Activated CD4-positive, alpha-beta T cell treated with anti-CD3 and anti-CD28 coated beads for 48 hours (primary cell): Measurements from ENCODE around the gene RNPEPL1.
"Not testable (repeated sequence)": the region's sequence is repeated elsewhere in the genome, so short reads cannot be mapped to it uniquely, and the experiment has no call there.

Source experiments
- DNase-seq: peaks from one replicate; pipeline ENCODE4 v3.0.0-alpha.2; 2020

Gene RNPEPL1

DNA sequence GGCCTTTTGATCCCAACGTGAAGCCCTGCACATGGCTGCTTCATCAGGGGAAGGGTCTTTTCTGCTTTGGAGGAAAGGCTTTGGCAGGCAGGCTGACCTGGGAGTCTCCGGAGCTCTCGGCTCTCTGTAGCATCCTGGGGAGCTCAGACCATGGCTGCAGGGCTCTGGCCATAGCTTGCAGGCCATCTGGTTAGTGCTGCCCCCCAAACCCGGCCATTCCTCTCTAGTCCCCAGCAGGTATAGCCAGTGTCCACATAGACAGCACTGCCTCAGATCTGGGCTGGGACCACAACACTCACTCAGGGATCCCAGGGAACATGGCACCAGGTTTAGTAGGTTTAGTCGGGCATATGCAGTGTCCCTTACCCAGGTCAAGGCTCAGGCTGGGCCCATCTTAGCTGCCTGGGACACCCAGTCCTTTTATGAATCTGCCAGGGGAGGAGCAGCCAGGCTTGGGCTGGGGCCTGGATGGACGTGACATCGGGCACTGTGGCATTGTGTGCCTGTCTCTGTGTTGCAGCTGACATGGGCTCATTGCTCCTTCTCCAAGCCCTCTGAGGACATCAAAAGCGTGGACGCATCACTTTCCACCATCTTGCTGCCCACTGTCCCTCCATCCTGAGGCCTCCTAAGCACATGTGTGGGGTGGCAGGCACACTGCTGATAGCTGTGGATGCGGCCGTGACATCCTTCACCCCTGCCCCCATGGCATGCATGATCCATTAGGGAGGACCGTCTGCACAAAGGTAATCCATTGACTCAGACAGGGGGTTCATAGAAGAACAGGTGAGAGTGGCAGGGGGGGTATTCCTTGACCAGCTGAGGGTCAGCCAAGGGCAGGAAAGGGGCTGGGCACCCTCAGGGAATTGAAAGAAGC, 37.8 kb downstream of the RNPEPL1 start:
- DNase-seq: no peak

DNA sequence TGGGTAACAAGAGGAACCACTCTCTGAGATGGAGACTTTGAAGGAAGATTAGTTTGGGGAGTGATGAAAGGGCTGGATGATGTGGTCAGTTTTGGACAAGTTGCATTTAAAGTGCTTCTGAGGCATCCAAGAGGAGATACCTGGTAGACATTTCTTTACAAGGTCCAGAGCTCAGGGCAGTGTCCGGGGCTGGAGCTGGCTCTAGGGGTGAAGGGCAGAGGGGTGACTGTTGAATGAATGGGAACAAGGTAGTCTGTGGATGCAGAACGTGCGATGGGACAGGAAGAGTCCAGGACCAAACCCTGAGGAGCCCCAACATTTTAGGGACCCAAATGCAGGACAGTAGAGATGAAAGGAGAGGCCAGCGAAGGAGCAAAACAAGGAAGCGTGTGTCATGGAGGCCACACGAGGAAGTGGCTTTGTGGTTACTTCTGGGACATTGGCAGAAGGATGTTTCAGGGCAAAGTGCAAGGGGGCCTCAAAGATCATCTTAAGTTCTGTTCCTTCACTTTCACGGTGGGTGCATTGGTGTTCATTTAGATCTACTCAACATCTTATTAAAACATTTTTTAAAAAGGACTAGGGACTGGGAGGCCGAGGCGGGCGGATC, 43.4 kb downstream of the RNPEPL1 start:
- DNase-seq: no peak

DNA sequence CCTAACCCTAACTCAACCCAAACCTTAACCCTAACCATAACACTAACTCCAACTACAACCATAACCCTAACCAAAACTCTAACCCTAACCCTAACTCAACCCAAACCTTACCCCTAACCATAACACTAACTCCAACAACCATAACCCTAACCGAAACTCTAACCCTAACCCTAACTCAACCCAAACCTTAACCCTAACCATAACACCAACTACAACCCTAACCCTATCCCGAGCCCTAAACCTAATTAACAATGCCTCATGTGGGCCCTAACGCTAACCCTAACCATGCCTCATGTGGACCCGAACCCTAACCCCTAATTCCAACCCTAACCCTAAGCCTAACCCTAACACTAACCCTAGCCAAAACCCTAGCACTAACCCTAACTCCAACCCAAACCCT, 45.5 kb downstream of the RNPEPL1 start:
- DNase-seq: no peak

DNA sequence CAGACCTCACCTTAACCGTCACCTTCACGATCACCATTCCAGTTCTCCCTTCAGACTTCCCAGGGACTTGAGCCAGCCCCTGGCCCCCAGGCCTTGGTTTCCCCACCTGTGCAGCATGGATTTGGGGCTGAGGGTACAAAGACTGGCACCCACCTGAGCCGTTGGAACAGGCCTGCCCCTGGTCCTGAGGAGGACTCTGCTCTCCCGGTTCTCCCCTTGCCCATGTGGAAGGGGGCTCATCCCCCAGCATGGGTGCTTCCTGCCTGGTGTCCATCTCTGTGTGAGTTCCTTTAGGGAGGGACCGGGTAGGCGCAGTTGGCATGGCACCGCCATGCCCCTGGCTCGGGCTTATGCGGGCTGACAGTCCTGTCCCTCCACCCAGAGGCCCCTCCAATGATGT, 46.1 kb downstream of the RNPEPL1 start:
- no peak for DNase-seq

DNA sequence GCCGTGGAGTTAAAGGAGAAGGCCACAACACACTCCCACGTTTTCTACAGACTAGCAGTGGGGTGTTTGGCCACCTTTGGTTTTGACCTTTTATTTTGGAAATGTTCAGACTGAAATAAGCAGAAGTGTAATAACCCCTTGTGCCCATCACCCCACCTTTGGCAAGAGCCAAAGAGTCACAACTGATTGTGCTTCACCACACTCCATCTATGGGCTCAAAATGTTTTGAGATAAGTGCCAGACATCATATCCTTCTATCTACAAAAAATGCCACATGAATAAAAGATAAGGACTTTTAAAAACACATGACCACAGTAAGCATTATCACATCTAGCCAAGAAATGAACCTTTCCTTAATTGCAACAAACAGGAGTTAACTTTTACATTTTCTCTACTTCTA, 47.1 kb downstream of the RNPEPL1 start:
- no peak for DNase-seq

DNA sequence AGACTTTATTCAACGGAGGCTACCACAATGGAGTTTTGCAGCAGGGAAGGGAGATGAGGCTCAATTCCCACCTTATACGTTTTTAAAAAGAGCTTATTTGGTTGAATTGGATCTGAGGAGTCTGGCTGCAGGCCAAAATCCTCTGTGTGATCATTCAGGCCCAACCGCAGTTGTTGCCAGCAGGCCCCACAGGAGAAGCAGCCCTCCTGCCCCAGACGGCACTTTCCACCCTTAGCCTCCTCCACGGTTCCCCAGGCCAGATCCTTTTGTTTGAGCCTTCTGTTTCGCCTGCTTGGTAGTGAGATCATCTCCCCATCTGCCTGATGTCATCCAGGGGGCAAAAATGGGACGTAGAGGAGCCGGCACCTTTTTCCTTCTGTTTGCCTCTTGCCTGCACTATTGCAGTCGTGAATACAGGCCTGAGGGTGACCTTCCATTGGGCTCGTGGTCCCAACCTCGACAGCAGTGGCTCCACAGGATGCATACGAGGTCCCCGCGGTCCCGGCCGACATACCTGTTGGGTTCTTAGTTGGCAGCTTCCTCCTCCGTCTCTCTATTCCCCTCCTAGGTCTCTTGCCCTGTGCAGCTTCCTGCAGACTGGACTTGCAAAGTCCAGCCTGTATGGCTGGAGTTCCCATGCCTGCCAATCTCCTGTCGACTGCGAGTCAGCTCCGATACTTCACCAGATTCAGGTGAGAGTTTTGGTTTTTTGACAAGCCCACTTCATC, 47.7 kb downstream of the RNPEPL1 start:
- no peak for DNase-seq

DNA sequence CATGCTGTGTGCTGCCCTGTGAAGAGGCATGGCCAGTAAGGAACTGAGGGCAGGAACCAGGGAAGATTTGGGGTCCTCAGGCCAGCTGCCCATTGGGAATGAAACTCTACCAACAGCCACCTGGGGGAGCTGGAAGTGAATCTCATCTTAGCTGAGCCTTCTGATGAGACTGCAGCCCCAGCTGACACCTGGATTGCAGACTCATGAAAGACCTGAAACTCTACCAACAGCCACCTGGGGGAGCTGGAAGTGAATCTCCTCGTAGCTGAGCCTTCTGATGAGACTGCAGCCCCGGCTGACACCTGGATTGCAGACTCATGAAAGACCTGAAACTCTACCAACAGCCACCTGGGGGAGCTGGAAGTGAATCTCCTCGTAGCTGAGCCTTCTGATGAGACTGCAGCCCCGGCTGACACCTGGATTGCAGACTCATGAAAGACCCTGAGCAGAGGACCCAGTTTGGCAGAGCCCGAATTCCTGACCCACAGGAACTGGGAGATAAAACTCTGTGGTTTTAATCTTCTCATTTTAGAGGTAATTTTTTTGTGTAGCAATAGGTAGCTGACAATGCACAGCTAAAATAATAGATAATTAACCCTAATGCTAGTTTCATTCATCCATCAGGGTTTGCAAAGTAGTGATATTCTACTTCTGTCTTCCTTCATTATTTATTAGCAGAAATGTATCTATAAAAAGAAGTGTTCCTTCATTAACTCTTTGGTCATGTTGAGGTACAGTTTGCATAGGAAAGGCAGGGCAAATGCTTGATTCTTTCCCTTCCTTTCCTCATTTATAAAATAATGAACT, 48.8 kb downstream of the RNPEPL1 start:
- not testable (repeated sequence) for DNase-seq

DNA sequence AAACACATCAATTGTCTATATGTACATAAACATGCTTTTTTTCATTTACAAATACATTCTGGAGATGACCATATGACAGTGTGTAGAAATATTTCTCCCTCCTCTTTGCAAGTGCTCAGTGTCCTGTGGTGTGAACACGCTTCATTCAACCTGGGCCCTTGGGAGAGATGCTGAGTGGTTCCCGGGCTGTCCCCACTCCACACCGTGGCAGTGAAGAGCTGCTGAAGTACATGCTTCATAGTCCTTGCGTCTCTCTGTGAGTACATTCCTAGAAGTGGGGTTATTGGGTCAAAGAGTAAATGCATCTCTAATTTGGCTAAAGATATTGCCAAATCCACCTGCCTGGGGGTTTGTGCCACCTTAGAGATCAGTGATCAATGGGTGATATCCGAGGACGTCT, 50.5 kb downstream of the RNPEPL1 start:
- no peak for DNase-seq

DNA sequence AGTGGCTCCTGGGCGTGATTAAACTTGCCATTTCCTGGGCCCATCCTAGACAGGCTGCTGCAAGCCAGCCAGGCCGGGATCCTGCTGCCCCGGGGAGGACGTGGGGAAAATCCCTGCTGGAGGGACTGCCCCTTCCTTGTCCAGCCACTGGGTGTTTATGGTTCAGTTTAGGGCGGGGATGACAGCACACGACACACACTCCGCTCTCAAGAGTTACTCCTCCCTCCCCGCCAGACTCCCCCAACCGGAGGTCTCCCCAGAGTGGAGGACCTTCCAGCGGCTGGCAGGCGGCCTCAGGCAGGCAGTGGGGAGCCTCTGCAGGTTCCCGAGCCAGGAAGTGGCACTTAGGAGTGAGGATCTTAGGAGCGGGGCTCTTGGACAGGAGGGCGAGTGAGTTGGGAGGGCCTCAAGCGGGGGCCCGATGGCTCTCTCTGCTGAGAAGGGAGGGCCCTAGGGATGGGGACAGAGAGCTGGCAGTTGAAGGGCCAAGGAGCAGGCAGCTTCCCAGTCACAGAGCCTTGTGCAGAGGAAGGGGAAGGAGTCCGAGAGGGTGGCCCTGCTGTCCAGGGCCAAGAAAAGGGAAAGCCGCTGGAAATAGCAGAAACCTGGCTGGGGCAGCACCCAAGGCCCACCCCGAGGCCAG, 51.3 kb downstream of the RNPEPL1 start:
- DNase-seq: no peak

DNA sequence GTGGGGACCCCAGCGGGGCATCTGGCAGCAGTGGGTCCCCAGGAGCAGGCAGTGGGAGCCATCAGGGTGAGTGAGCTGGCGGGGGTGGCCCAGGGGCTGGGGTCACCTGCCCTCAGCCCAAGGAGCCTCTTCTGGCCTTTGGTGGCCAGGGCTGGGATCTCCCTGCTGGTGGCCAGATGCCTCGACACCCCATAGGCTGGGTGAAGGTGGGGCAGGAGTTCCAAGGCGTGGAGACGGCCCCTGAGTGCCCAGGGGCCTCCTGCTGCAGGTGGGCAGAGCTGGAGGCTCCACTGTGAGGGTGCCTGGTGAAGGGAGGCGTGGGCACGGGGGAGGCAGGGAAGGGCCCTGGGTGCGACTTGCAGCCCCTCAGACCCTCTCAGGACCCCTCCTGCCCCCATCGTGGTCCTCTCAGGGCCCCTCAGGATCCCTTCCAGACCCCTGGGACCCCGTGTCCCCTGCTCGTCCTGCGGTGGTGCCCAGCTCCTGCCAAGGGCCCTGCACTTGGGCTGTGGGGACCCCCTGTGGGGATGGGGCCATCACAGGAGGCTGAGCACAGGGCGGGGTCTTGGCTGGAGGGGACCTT, 52.0 kb downstream of the RNPEPL1 start:
- no peak for DNase-seq

DNA sequence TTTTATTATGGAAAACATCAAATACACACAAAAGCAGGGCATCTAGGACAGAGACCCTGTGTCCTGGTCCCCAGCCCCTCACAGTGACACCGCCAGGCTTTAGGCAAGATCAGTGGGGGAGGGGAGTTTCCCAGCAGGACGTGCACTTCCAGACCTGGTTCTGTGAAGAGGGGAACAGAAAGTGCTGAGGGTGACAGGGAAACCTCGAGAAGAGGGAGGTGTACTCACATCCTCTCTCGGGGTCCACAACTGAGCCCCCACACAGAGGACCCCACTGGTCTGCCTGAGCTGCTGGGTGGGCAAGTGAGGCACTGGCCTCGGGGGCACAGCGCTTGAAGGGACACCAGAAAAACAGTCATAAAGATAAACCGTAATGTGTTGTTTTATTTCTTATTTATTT, 52.6 kb downstream of the RNPEPL1 start:
- DNase-seq: no peak

DNA sequence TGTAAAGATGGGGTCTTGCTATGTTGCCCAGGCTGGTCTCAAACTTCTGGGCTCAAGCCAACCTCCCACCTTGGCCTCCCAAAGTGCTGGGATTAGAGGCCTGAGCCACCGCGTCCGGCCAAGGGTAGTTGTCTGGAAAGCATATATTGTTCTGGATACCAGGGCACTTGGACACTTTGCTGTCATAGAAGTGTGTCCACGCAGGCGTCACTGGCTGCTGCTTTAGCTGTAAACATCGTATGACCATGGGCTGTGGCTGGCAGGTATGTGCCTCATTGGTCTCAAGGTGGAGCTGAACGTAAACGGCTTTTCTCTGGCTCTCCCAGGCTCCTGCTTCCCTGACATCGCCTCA, 53.8 kb downstream of the RNPEPL1 start:
- peak; percentile 23 for DNase-seq

DNA sequence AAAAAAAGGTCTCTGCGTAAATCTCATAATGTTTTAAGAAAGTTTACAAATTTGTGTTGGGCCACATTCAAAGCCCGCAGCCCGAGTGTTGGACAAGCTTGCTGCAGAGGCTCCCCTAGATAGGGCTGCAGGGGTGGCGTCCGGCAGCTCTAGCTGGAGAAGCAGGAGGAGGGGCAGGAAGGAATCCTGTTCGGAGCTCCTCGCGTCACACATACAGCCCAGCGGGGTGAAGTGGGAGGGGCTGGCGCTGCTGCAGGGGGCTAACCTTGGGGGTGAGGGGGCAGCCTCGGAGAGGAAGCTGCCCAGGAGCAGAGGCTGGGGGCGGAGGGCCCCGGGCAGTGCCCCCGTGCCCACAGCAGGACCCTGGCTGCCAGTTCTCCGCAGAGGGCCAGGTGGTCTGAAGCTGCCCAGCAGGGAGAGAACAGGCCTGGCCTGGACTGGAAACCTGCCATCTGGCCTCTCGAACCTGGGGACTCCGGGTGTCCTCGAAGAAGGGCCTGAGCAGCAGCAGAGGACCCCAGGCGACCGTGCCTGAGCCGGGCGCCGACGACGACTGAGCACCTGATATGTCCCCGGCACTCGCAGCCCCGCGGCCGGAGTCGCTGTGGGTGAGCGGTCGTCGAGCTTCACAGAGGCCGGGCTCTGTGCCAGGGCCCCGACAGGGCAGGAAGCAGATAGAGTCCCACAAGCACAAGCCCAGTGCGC, 54.4 kb downstream of the RNPEPL1 start:
- peak; percentile 66 for DNase-seq

DNA sequence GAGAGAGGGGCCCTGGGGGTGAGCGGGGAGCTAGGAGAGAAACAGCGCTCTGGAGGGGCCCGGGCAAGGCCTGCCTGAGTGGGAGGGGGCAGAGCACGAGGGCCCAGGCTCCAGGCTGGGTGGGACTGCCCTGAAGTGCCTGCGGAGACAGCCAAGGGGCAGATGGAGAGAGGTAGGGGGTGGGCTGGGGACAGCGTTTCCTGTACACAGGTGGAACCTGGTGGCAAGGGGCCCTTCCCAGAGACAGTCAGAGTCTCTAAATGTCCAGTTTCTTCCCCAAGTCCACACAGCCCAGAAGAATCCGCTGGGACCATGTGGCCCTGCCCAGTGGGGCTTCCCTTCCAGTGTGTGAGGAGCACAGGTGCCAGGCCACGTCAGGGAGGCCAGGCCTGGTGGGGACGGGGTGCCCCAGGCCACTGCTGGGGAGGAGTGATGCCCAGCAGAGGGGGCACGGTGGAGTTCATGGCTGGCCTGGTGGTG, 55.3 kb downstream of the RNPEPL1 start:
- DNase-seq: peak; percentile 20

DNA sequence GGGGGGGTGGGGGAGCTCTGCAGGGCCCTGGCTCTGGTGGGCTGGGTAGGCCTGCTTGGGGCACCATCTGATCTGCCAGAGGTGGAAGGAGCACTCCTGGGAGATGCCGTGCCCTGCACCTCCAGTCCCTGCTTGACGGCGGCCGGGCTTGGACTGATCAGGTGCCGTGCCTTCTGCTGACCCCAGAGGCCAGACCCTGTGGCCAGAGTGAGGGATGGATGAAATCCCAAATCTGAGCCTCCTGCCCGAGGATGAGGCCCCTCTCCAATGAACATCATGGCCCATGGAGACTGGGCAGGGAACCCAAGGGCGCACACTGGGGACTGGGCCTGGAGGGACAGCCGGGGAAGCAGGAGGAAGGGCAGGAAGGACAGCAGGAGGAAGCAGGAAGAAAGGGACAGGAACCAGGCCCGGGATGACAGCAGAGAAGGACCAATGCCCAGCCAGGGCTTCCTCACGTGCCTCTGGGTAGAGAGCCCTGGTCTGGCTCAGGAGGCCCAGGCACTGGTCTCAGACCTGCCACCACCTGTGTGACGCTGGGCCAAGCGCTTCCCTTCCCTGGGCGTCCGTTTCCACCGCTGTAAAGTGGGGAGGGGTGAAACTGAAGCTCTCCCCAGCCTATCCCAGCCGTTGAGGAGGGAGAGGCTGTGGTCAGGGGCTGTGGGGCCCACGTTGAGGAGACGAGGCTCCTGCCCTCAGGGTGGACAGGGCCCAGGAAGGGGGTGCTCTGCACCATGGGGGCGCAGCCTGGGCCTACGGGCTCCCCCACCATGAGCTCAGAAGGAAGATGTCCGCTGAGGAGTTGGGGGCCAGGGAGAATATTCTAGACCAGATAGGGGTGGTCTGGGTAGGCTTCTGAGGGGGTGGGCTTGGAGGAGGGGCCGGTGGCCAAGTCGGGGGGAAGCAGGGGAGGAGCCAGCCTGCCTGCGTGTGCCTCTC, 56.0 kb downstream of the RNPEPL1 start:
- peak; percentile 26 for DNase-seq

DNA sequence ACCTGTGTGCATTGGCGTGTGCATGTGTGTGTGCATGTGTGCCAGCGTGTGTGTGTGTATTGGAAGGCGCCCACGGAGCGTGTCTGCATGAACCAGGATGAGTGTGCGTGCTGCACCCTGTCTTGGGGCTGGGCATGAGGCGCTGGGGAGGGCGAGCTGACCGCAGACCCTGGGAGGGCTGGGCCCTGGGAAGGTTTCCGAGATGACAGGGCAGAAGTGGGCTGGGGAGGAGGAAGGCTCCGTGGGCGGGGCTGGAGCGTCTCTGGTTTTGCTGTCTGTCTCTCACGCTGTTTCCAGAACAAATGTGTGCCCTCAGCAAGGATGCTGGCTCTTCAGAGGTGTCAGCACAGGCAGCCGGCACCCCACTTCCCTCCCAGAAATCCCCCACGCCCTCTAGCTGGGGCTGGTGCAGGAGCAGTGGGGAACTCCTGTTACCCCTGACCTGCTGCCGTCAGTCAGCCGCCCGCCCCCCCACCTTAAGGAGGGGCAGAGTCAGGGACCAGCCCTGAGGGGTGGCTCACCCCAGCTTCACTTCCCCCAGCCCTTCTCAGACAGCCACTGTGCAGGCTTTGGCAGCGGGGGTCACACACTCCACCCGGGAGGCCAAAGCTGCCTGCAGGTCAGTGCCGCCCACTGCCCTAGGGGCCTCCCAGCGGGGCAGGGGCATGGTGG, 56.8 kb downstream of the RNPEPL1 start, which contains the start of gene GPR35:
Gene GPR35 (plus strand): TSS at position 531 of the 672 bp plus-strand sequence. CDS start 4,473 bp downstream, outside the sequence.
- DNase-seq: peak; percentile 88

DNA sequence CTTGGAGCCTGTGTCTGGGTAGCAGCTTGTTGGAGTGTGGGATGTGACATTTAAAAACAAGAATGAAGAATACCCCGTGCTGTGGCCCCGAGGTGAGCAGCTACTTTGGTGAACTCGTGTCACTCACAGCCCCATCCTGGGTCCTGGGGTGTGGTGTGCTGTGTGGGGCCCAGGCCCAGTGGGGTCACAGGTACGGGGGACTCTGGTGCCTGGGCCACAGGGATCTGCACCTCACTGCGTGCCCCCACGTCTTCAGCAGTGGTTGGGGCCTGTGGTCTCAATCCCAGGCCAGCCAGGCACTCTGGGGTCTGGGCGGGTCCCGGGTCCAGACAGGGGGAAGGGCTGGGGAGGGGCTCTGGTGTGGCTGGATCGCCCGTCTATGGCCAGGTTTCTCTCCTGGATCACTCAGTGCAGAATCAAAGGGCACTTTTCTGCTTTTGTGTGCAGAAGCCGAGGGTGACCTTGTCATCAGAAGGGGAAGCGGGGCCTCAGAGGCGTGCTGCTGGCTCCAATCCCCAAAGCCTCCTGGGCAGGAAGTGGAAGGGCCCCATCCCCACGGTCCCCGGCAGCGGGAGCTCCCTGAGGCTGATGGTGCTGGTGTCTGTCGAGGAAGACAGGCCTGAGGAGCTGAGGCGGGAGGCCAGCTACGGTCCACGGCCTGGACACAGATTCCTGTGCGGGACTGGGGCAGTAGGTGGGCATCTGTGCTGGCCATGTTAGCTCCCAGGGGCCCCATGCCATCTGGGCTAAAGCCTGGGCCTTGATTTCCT, 58.4 kb downstream of the RNPEPL1 start:
- DNase-seq: peak; percentile 70

DNA sequence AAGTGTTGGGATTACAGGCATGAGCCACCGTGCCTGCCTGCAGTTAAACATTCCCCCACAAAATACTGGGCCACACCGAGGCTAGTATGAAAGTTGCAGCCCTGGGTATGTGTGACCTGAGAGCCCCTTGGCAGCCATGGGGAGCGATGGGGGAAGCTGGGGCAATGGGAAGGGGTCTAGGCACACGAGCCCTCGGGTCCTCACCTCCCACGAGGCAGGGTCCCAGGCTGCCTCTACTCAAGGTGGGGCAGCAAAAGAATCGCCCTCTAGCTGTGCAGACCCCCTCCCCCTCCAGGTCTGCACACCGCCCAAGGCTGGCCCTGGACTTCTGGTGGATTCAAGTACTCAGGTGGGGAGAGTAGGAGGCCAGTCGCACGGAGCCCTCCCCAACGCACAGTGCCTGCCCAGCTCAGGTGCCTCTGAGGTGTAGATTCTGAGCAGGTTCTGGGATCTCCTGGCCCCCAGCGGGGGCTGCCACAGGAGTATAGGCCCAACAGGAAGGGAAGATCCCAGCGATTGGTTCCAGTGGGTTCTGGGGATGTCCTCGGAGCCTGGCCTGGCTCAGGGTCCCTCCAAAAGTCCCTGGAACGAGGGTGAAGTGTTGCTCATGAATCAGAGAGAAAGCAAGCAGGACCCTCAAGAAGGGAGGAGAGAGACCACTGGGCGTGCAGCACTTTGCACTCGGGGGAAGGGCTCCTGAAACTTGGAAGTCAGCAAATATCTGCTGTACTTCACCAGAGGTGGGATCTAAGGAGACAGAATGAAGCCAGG, 59.6 kb downstream of the RNPEPL1 start:
- no peak for DNase-seq
